ENCODE data around the gene EHD4.

The EHD4 gene

DNA sequence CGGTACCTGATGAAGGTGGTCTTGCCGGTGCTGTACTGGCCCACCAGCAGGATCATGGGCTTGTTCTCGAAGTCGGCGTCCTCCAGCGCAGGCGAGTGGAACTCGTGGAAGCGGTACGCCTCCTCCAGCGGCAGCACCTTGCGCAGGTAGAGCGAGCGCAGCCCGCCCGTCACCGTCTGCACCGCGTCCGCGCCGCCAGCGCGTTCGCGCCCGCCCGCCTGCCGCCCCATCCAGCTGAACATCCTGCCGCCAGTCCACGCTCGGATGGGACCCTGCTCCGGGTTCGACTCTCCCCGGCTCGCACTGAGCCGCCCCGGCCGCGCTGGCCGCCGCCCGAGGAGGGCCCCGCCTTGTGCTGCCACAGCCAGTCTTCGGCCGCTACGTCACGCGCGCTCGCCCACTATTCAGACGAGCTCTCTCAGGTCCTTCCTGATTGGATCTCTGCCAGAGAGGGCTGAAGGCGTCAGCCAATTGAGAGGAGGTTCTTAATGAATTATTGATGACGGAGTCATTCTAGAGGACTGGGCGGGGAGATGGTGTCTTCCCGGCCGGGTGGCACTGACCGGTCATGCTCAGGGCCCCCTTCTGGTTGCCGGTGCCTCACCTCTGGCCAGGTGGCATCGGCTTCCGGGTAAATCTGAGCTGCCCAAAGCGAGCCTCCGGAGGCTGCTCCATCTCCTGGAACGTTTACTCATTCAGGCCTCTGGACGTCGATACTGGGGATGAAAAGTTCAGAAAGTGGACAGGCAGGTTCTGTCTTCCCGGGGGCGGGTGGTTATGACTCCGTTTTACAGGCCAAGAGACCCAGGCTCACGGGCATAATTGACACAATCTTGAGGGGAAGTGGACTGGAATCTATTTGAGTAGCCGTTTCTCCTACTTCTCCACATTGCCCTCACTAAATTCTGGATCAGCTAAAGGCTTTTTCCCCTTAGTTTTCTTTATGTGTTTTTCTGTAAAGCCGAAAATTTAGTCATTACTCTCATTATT lies at the start of gene EHD4:
EHD4 (minus strand) TSS at position 305 of the 990 bp plus-strand sequence; CDS start at position 242, 63 bp downstream.
- in situ Hi-C loops (cut with MboI; ENCODE audit: low pct_unique_long_range_greater_than_20kb, low sequenced_read_pairs): no loop called here
- peak; percentile 96 for DNase-seq

DNA sequence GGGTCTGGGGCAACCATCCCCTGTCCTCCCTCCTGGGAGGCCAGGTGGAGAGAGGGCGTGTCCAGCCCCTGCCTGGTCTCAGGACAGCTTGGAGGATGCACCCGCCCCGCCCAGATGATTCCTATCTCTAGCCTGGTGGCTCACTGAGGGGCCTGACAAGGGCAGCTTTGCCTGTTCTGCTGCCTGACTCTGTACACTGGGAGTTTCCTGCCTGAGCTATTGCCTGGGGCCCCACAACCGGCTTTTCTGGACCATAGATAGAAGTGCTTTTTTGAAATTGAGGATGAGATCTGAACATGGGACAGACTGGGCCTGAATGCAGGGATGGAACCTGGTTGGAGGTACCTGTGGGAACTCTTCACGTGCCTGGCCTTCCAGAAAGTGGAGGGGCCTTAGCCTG lies 49.2 kb upstream of the EHD4 start:
- in situ Hi-C loops (cut with MboI; ENCODE audit: low pct_unique_long_range_greater_than_20kb, low sequenced_read_pairs): no loop called here
- DNase-seq: no peak

DNA sequence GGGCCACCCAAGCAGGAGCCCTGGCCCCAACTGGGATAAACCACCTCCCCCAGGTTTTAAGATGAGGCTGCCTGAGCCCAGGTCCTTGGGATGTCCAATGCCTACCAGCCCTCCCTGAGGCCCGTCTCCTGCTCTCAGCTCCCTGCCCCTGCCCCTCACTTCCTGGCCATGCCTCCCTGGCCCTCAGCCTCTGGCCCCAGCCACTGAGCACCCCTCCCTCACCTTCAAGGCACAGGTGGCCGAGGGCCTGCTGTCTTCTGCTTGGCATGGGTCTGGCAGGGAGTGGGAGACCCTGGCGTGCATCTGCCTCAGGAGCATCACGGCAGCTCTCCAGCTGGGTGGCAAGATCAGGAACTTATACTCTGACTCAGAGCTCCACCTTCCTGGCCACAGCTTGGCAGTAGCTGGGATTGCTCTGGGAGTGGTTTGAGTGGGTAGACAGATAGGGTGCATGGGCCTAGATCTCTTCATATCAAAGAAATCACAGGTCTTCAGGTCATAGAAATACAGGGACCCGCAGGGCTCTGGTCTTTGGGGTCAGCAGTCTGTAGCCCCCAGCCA lies 48.4 kb upstream of the EHD4 start, which contains the start of gene PLA2G4E:
PLA2G4E (minus strand) TSS at position 330 of the 561 bp plus-strand sequence; CDS start at position 318, 12 bp downstream.
- in situ Hi-C loops (cut with MboI; ENCODE audit: low pct_unique_long_range_greater_than_20kb, low sequenced_read_pairs): no loop called here
- DNase-seq: no peak

DNA sequence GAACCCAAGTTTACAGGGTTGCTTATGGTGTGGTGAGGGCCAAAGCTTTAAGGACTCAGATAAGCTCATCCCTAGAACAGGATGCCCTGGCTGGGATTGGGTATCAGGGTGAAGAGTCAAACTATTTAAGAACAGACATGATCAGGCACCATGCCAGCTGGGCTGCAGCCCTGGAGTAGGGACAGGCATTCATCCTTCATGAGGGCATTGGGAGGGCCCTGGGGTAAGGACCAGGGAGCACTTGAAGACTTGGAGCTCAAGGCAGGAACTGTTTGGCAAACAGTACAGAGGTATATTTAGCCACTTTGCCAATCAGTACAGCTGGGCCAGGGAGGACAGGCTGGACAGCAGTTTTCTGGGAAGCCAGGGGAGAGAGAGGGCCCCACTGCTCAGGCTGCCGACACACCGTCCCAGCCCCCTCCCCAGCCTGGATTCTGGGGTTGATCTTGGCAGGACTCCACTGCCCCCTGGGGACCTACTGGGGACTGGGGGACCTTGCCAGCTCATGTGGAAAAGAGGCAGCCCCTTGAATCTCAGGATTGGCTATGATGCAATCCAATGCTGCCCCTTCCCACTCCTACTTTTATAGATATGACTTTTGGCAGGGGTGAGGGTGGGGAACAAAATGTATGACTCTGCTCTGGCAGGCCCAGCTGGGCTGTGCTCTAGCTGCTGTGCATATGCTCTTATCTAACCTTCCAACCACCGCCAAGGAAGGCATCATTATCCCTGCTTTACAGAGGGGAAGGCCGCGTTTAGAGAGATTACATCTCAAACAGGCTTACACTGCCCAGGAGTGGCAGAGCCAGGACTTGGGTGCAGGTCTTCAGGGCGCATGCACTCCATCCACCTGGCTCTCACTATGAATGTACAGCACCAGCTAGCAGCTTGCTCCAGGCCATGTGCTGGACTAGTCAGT lies 46.2 kb upstream of the EHD4 start:
- no peak for DNase-seq

DNA sequence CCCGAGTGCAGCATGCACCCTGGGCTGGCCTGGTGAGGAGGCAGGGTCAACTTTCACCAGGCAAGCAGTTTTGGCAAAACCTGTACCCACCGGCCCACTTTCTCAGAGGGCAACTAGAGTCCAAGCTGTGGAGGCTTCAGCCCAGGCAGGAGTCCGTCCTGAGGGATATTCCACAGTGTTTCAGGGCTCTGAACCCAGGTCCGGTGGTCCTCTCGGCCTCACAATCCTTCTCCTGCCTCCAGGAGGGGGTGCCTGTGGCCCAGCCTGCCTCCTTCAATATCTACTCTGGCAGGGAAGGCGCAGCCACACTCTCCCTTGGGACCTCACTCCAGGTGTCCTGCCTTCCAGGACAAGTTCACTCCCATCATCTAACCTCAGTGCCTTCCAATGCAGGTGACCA lies 44.6 kb upstream of the EHD4 start:
- in situ Hi-C loops (cut with MboI; ENCODE audit: low pct_unique_long_range_greater_than_20kb, low sequenced_read_pairs): no loop called here
- DNase-seq: no peak

More for the DNA sequence above, 46.2 kb upstream of the EHD4 start:
- in situ Hi-C loops (cut with MboI; ENCODE audit: low pct_unique_long_range_greater_than_20kb, low sequenced_read_pairs): no loop called here

DNA sequence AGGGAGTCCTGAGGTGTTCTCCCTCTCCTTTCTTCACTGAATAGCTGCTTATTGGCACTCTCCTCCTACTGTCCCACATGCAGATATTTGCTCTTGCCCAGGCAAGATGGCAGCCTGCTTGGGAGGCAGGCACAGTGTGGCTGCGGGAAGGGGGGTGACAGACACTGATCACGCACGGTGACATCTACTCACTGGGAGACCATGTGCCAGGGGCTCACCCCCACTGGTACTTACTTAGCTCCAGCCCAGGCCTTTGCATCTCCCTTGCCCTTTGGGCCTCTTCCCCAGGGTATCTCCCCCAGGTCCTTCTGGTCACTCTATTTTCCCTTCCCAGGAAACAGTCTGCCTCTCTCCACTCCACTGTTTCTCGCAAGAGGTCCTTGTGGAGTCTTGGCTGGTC lies 42.0 kb upstream of the EHD4 start:
- DNase-seq: no peak
- in situ Hi-C loops (cut with MboI; ENCODE audit: low pct_unique_long_range_greater_than_20kb, low sequenced_read_pairs): no loop called here

DNA sequence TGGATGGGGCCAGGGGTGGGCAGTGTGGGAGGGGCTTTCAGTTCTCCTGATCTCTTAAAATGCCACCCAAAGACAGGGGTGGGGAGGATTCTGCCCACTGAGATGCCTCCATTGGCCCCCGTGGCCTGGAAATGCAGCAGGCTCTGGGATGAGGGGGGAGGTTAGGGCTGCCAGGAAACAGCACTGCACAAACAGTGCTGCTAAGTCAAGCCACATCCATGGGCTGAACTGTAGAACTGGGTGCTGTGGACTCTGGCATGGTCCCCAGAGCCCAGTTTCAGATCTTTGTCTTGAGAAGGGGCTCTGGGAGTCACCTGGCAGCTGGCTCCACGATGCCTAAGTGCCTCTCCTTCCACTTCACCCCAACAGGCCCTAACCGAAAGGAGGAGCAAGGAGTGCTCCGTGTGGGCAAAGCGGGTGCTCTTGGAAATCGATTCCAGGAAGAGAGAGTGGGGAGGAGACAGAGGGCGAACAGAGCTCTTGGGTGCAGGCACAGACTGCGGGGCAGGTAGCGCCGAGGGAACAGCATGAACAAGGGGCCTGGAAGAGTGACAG lies 40.6 kb upstream of the EHD4 start:
- in situ Hi-C loops (cut with MboI; ENCODE audit: low pct_unique_long_range_greater_than_20kb, low sequenced_read_pairs): no loop called here
- DNase-seq: no peak

DNA sequence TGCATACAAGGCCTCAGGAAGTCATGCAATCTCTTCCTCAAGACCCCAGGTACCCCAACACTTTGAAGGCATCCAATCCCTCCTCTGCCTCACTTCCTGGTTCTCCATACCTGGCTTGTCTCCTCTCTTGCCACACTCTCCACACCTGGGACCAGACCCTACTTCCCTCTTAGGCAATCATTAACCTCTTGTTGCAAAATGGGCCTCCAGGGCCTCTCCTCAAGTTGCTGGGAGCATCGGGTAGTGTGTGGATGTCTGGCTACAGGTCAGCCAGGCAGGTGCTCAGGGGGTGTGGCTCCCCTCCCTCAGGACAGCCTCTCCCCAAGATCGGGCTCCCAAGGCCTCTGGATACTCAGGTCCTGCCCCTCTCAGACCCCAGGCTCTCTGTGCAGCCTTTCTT lies 39.9 kb upstream of the EHD4 start:
- in situ Hi-C loops (cut with MboI; ENCODE audit: low pct_unique_long_range_greater_than_20kb, low sequenced_read_pairs): no loop called here
- DNase-seq: no peak

DNA sequence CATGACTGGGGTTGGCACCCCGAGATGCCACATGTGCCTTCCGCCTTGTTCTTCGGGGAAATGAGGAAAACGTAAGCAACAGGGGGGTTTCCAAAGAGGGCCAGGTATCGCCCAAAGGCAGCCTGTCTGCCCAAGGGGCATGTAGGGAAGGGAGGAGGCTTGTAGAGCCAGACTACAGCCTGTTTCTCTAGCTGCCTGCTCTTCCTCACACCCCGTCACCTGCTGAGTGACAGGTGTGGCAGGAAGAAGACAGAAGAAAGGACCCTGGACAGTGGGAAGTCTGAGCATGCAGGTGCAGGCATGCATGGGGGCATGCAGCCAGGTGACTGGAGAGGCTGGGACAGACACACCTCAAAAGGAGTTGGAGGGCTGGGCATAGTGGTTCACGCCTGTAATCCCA lies 38.7 kb upstream of the EHD4 start:
- in situ Hi-C loops (cut with MboI; ENCODE audit: low pct_unique_long_range_greater_than_20kb, low sequenced_read_pairs): no loop called here
- no peak for DNase-seq

DNA sequence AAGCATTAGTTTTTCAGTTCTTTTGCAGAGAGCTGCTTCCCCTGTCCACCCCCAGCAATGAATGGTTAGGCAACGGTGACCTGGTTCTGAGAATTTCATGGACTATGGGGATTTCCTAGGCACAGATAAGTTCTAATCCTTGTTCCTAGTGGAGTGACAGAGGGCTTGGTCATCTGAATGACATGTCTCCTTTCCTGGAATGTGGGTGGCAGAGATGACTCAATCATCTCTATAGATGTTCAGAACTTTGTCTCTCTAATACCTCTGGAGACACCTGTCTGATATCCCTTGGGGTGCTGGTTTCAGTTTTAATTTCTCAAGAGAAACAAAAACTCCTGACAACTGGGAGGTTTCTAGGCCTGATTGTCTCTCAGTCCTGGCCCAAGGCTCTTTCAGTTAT lies 38.1 kb upstream of the EHD4 start:
- in situ Hi-C loops (cut with MboI; ENCODE audit: low pct_unique_long_range_greater_than_20kb, low sequenced_read_pairs): no loop called here
- no peak for DNase-seq

DNA sequence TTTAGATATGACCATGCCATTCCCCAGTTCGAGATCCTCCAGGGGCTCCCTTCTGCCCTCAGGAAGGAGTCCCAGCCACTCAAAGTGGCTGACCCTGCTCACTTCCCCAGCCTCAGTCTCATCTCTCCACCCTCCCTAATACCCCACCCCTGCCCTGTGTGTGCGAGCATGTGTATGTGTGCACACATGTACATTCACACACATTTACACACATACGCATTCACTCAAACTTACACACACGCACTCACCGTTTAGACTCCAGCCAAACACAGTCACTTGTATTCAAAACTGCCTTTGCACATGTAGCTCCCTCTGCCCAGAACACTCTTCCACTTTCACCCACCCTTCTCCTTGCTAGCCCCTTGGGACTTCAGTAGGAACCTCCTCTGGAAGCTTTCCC lies 37.1 kb upstream of the EHD4 start:
- no peak for DNase-seq
- in situ Hi-C loops (cut with MboI; ENCODE audit: low pct_unique_long_range_greater_than_20kb, low sequenced_read_pairs): no loop called here

DNA sequence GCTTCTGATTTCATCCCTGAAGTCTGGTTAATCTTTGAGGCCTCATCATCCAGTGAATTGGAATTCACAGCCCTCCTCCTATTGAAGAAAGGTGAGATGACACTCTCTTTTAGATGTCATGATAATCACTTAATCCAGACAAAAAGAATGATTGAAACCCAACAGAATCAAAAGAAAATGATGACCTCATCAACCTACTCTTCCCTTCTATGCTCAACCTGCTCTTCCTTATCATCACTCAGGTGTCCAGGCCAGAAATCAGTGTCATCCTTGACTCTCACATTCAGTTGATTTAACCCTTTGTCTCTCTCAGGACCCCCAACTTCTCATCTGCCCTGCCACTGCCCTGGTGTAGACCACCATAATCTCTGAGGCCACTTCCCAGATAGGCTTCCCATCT lies 36.7 kb upstream of the EHD4 start:
- in situ Hi-C loops (cut with MboI; ENCODE audit: low pct_unique_long_range_greater_than_20kb, low sequenced_read_pairs): no loop called here
- no peak for DNase-seq

DNA sequence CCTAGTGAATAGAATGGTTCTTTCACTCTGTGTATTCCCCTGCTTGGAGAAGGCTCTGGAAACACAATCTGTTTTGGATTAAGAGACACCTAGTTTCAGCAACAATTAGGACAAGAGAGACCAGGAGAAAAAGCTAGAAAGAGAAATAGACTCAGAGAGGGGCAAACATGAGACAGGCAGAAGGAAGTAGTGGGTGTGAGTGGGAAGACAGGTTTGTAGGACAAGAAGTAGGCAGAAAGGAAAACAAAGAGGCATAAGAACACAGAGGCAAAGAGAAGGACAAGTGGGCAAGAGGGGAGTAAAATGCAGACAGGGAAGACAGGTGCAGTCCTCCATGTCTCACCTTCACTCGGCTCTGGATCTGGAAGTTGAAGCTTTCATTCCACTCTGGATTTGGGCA lies 35.0 kb upstream of the EHD4 start:
- no peak for DNase-seq
- in situ Hi-C loops (cut with MboI; ENCODE audit: low pct_unique_long_range_greater_than_20kb, low sequenced_read_pairs): no loop called here

DNA sequence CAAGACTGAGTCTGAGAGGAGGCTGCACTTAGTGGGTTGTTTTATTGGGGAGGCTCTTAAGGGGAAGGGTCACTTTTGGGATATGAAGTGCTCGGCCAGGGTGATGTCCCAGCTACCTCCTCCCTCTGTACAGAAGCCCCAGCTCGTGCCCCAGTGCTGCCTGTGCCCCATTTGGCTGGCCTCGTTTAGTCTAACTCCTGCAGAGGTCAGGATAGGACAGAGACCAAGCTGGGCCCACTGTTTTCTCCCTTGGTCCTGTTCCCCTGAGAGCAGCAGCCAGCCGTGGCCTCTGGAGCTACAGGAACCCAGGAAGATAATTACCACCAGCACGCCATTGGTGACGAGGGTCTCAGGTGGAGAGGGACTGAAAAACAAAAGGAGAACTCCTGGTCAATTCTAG lies 30.0 kb upstream of the EHD4 start:
- in situ Hi-C loops (cut with MboI; ENCODE audit: low pct_unique_long_range_greater_than_20kb, low sequenced_read_pairs): no loop called here

DNA sequence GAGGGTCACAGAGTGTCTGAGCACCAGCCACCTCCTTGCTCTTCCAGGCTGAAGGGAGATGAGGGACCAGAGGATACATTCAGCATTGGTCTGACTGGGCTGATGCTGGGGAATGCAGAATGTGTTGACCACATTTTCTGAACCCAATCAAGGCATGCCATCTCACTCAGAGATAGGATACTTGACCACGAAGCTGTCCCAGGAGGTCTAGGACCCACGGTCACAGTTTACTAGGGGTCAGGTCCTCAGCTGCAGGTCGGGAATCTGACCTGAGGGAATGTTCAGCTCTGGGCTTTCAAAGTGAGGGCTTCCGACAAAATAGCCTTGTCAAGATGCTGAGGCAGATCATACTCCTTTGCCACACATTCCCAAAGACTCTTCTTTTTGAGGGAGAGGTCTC lies 28.9 kb upstream of the EHD4 start:
- in situ Hi-C loops (cut with MboI; ENCODE audit: low pct_unique_long_range_greater_than_20kb, low sequenced_read_pairs): no loop called here
- no peak for DNase-seq

More for the DNA sequence above, 30.0 kb upstream of the EHD4 start:
- no peak for DNase-seq

DNA sequence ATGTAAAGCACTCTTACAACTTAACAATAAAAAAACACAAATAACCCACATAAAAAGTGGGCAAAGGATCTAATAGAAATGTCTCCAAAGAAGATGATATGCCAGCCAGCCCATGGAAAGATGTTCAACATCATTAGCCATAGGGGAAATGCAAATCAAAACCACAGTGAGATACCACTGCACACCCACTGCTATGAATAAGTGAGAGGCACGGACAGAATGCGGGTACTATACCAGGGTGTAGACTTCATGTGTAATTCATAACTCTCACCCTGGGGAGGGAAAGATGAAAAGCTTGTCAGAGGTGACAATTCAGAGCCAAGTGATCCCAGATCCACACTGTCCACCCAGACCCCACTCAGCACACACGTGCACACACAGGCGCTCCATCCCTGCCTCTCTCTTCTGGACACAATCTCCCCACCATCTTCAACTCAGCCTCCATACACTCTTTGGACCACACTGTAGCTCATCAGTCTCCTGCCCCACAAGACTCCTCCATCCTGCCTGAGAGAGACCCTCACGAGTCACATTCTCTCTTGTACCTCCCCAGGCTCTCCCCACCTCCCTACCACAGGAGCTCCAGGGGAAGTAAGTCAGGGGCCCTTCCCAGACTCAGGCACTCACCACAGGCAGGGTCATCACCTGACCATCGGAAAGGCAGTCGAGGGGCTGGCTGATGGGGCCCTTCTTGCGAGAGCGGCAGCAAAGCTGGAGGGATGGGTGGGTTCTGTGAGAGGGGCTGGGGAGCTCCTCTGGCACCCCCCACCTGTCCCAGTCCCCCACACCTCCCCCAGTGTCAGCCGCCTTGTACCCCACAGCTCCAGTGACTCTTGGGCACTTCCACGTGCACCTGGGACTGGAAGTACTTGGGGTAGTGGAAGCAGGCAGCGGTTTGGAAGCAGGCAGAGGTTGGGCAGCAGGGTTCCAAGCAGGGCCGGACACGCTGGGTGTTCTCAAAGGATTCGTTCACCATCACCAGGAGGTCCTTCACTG lies 27.2 kb upstream of the EHD4 start:
- in situ Hi-C loops (cut with MboI; ENCODE audit: low pct_unique_long_range_greater_than_20kb, low sequenced_read_pairs): no loop called here
- DNase-seq: no peak

DNA sequence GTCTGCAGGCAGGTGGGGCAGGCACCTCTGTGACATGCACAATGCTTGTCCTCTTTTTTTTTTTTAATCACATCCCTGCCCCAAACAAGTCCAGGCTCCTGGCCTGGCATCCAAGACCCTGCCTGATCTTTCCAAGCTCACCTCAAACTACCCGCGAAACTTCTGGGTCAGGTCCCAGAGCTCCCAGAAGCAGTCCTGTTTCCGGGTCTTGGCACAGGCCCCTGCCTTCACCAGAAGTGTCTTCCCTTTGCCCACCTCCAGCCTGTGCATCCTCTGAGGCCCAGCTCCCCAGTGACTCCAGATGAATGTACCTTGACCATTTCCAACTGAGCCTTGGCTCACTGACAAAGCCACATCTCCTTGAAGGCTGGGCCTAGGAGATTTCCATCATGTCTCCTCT lies 25.5 kb upstream of the EHD4 start:
- DNase-seq: no peak
- in situ Hi-C loops (cut with MboI; ENCODE audit: low pct_unique_long_range_greater_than_20kb, low sequenced_read_pairs): no loop called here

DNA sequence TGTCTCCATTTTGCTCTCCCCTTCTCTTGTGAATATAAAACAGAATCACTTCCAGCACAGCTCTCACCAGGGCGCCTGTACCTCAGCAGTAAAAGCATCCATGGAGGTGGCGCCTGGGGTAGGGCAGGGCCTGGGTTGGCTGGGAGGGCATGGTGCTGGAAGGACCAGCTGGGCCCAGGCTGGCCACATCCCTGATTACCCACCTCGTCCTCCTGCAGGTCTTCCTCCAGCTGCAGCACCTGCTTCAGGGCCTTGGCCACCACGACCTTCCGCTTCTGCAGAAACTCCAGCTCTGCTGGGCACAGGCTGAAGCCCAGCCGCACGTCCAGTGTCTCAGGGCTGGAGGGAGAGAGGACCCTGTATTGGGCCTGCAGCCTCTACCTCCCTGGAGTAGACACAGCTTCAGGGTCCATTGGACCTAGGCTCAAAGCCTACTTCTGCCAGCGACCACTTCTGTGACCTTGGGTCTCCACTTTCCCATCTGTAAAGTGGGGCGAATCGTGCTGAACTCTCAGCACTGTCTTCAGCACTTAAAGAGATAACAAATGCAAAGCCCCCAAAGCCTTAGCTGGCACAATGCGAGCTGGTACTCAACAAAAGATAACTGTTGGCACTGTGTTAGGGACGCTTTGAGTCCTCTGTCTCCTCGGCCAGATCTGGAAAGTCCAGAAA lies 24.7 kb upstream of the EHD4 start:
- in situ Hi-C loops (cut with MboI; ENCODE audit: low pct_unique_long_range_greater_than_20kb, low sequenced_read_pairs): no loop called here
- DNase-seq: no peak

Data from KBM-7 (cell line).